Neural cell (in vitro differentiated cells): ENCODE measurements around the gene NEK5. TPM values are rescaled to one million over a fixed set of nuclear protein-coding genes. Genes with fewer than 3 reads are reported as not detected.

Experiments
- H2AFZ ChIP-seq: fragments of 200-600, 300-800 bp; sonication (generic), shearing (Covaris generic); 2 replicates; pipeline ENCODE4 v1.6.0; 2014; ENCODE audit warnings: low read depth, mild to moderate bottlenecking, antibody characterized with exemption, low read length, moderate library complexity
- H3F3A ChIP-seq: fragments of 200-600 bp; shearing (Covaris generic); 2 replicates; pipeline ENCODE4 v1.6.1; 2016; ENCODE audit warnings: mild to moderate bottlenecking, moderate library complexity, mixed read lengths, antibody characterized with exemption, low read length; ENCODE audit not compliant: insufficient read depth, poor library complexity, severe bottlenecking
- H3K27ac ChIP-seq: fragments of 200-600, 300-800 bp; sonication (generic), shearing (Covaris generic); 2 replicates; pipeline ENCODE4 v1.5.1; 2014; ENCODE audit warnings: mild to moderate bottlenecking, low read length, moderate library complexity
- H3K27me3 ChIP-seq: fragments of 300-800, 200-600 bp; sonication (generic), shearing (Covaris generic); 2 replicates; pipeline ENCODE4 v1.6.0; 2014; ENCODE audit warnings: mild to moderate bottlenecking, low read depth, low read length, moderate library complexity; ENCODE audit not compliant: insufficient read depth
- H3K36me3 ChIP-seq: fragments of 300-800, 200-600 bp; sonication (generic), shearing (Covaris generic); 2 replicates; pipeline ENCODE4 v1.5.1; 2014; ENCODE audit warnings: mild to moderate bottlenecking, antibody characterized with exemption, low read length, moderate library complexity; ENCODE audit not compliant: insufficient read depth
- H3K4me2 ChIP-seq: fragments of 300-800, 200-600 bp; sonication (generic), shearing (Covaris generic); 2 replicates; pipeline ENCODE4 v1.6.0; 2014; ENCODE audit warnings: mild to moderate bottlenecking, low read length
- H3K4me3 ChIP-seq: fragments of 300-800, 200-600 bp; sonication (generic), shearing (Covaris generic); 2 replicates; pipeline ENCODE4 v1.5.1; 2014; ENCODE audit warnings: mild to moderate bottlenecking, low read length, moderate library complexity
- H3K79me2 ChIP-seq: fragments of 200-600 bp; shearing (Covaris generic); replicated peaks from 2 replicates; pipeline ENCODE4 v1.6.0; 2014; ENCODE audit warnings: mild to moderate bottlenecking, low read length, moderate library complexity; ENCODE audit not compliant: insufficient read depth
- H3K9ac ChIP-seq: fragments of 300-800, 200-600 bp; sonication (generic), shearing (Covaris generic); 2 replicates; pipeline ENCODE4 v1.6.1; 2016; ENCODE audit warnings: mild to moderate bottlenecking, low read length, mixed read lengths
- H3K9me2 ChIP-seq: fragments of 200-600 bp; shearing (Covaris generic); 2 replicates; pipeline ENCODE4 v1.6.1; 2016; ENCODE audit warnings: mild to moderate bottlenecking, low read length, mixed read lengths; ENCODE audit not compliant: insufficient read depth
- H3K9me3 ChIP-seq: fragments of 200-600, 300-800 bp; sonication (generic), shearing (Covaris generic); 2 replicates; pipeline ENCODE4 v1.6.1; 2016; ENCODE audit warnings: mild to moderate bottlenecking, mixed run types, low read length, moderate library complexity, mixed read lengths
- H4K20me1 ChIP-seq: fragments of 200-600 bp; shearing (Covaris generic); 2 replicates; pipeline ENCODE4 v1.6.1; 2016; ENCODE audit warnings: mild to moderate bottlenecking, mixed run types; ENCODE audit not compliant: insufficient read depth
- CTCF ChIP-seq: fragments of 450-650 bp; IDR thresholded peaks from 2 replicates; pipeline ENCODE4 v1.5.1; 2014; ENCODE audit warnings: antibody characterized with exemption, mild to moderate bottlenecking, moderate library complexity; ENCODE audit not compliant: poor library complexity, severe bottlenecking
- EP300 ChIP-seq: fragments of 450-650 bp; conservative IDR thresholded peaks from 2 replicates; pipeline ENCODE4 v1.6.1; 2014; ENCODE audit warnings: antibody characterized with exemption, mild to moderate bottlenecking, moderate library complexity; ENCODE audit not compliant: poor library complexity, severe bottlenecking
- EZH2 ChIP-seq: fragments of 200-600, 300-800 bp; shearing (Covaris generic), sonication (generic); IDR thresholded peaks from 2 replicates; pipeline ENCODE4 v1.6.1; 2014; ENCODE audit warnings: antibody characterized with exemption, low read length, borderline replicate concordance, mild to moderate bottlenecking; ENCODE audit not compliant: insufficient read depth, poor library complexity, severe bottlenecking
- MXI1 ChIP-seq: fragments of 450-650 bp; conservative IDR thresholded peaks from 2 replicates; pipeline ENCODE4 v1.6.1; 2014; ENCODE audit warnings: antibody characterized with exemption, mild to moderate bottlenecking; ENCODE audit not compliant: poor library complexity, severe bottlenecking
- POLR2AphosphoS5 ChIP-seq: IDR thresholded peaks from 2 replicates; pipeline ENCODE4 v1.6.1; 2012
- RAD21 ChIP-seq: fragments of 450-650 bp; conservative IDR thresholded peaks from 2 replicates; pipeline ENCODE4 v1.6.1; 2014; ENCODE audit warnings: antibody characterized with exemption, mild to moderate bottlenecking, moderate library complexity
- SMC3 ChIP-seq: fragments of 450-650 bp; conservative IDR thresholded peaks from 2 replicates; pipeline ENCODE4 v1.6.1; 2014; ENCODE audit warnings: antibody characterized with exemption, mild to moderate bottlenecking, moderate library complexity; ENCODE audit not compliant: poor library complexity
- TAF1 ChIP-seq: IDR thresholded peaks from 2 replicates; pipeline ENCODE4 v1.6.1; 2012; ENCODE audit warnings: low read depth
- polyA plus RNA-seq: library from polyadenylated mRNA; depleted of rRNA; stranded (reverse); fragments of >200 nt; gene quantifications from 2 replicates; pipeline ENCODE4 v1.2.3, GENCODE V29; 2014
- TF ChIP-seq, protein P1 (sequence below): IDR thresholded peaks from 2 replicates; pipeline ENCODE4 v1.6.1; 2012; ENCODE audit warnings: borderline replicate concordance

NEK5 gene
- polyA plus RNA-seq, 1 donor from 2014 or later: 0.43 TPM

- no peak overlapping the region for H3K4me2 ChIP-seq
- no peak overlapping the region for H3K9ac ChIP-seq
Observed at GRCh38 chr13:51999921-52000320, 129.0 kb downstream of the NEK5 start.

GRCh38 chr13:51999510-51999911 is 129.4 kb downstream of the NEK5 start:
- H3K4me2 ChIP-seq: no peak overlapping the region
- H3K27ac ChIP-seq: no peak overlapping the region
- no peaks in the 10 kb centered on the region for H3K27me3 ChIP-seq
- TF ChIP-seq RAD21 (no peak), EZH2 (no peak), POLR2AphosphoS5 (no peak), SMC3 (no peak), MXI1 (no peak), TAF1 (no peak), EP300 (no peak)
- no peak overlapping the region for H2AFZ ChIP-seq
- no peaks in the 10 kb centered on the region for H4K20me1 ChIP-seq
- no peak overlapping the region for H3K4me3 ChIP-seq
- H3K36me3 ChIP-seq: no peaks in the 10 kb centered on the region
- peaks cover 3% of the 10 kb centered on the region for H3K79me2 ChIP-seq
- H3K9me2 ChIP-seq: no peaks in the 10 kb centered on the region
- no peak overlapping the region for H3K9ac ChIP-seq
- no peaks in the 10 kb centered on the region for H3F3A ChIP-seq
- H3K9me3 ChIP-seq: no peaks in the 10 kb centered on the region

More at GRCh38 chr13:51999921-52000320, 129.0 kb downstream of the NEK5 start:
- H3K36me3 ChIP-seq: no peaks in the 10 kb centered on the region
- TF ChIP-seq RAD21: no peak
- no peak for TF ChIP-seq MXI1
- TF ChIP-seq EP300: no peak
- TF ChIP-seq CTCF: no peak
- H3K9me3 ChIP-seq: no peaks in the 10 kb centered on the region
- H3F3A ChIP-seq: no peaks in the 10 kb centered on the region
- no peak overlapping the region for H2AFZ ChIP-seq
- H3K9me2 ChIP-seq: no peaks in the 10 kb centered on the region
- H3K79me2 ChIP-seq: peaks cover 3% of the 10 kb centered on the region
- H3K27ac ChIP-seq: no peak overlapping the region
- H3K4me3 ChIP-seq: no peak overlapping the region
- H4K20me1 ChIP-seq: no peaks in the 10 kb centered on the region
- H3K27me3 ChIP-seq: no peaks in the 10 kb centered on the region

GRCh38 chr13:51998723-51999509 is 130.0 kb downstream of the NEK5 start:
- no peaks in the 10 kb centered on the region for H3K27me3 ChIP-seq
- H3K79me2 ChIP-seq: peaks cover 3% of the 10 kb centered on the region
- no peak overlapping the region for H3K9ac ChIP-seq
- no peaks in the 10 kb centered on the region for H3K9me2 ChIP-seq
- no peak overlapping the region for H3K4me2 ChIP-seq
- H4K20me1 ChIP-seq: no peaks in the 10 kb centered on the region
- H3K27ac ChIP-seq: no peak overlapping the region
- H3K9me3 ChIP-seq: no peaks in the 10 kb centered on the region
- no peak overlapping the region for H3K4me3 ChIP-seq
- H3K36me3 ChIP-seq: no peaks in the 10 kb centered on the region
- TF ChIP-seq, protein P1, sequence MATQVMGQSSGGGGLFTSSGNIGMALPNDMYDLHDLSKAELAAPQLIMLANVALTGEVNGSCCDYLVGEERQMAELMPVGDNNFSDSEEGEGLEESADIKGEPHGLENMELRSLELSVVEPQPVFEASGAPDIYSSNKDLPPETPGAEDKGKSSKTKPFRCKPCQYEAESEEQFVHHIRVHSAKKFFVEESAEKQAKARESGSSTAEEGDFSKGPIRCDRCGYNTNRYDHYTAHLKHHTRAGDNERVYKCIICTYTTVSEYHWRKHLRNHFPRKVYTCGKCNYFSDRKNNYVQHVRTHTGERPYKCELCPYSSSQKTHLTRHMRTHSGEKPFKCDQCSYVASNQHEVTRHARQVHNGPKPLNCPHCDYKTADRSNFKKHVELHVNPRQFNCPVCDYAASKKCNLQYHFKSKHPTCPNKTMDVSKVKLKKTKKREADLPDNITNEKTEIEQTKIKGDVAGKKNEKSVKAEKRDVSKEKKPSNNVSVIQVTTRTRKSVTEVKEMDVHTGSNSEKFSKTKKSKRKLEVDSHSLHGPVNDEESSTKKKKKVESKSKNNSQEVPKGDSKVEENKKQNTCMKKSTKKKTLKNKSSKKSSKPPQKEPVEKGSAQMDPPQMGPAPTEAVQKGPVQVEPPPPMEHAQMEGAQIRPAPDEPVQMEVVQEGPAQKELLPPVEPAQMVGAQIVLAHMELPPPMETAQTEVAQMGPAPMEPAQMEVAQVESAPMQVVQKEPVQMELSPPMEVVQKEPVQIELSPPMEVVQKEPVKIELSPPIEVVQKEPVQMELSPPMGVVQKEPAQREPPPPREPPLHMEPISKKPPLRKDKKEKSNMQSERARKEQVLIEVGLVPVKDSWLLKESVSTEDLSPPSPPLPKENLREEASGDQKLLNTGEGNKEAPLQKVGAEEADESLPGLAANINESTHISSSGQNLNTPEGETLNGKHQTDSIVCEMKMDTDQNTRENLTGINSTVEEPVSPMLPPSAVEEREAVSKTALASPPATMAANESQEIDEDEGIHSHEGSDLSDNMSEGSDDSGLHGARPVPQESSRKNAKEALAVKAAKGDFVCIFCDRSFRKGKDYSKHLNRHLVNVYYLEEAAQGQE: no peak
- TF ChIP-seq SMC3 (no peak), POLR2AphosphoS5 (no peak), EP300 (no peak), MXI1 (no peak), EZH2 (no peak), RAD21 (no peak), CTCF (no peak)
- H3F3A ChIP-seq: no peaks in the 10 kb centered on the region
- no peak overlapping the region for H2AFZ ChIP-seq
